GM10248 (cell line): ENCODE results near the gene LYPD4.

ENCODE experiments used
- CTCF ChIA-PET: fragments of 300-600 bp; sonication (Branson Sonifier 250); formaldehyde crosslinking; extraction: SDS; loops from one replicate; lab custom pipeline; 2021; ENCODE audit warnings: antibody characterized with exemption; lab: Yijun Ruan, JAX
- POLR2A ChIA-PET: fragments of 350-650 bp; sonication (Branson Sonifier 250); formaldehyde crosslinking; extraction: SDS; loops from one replicate; lab custom pipeline; 2020; ENCODE audit warnings: antibody characterized with exemption; lab: Yijun Ruan, JAX
- DNase-seq: peaks from one replicate; pipeline ENCODE4 v3.0.0; 2012; ENCODE audit errors: extremely low spot score
- TF ChIP-seq, protein P1 (sequence below): IDR thresholded peaks from 2 replicates; pipeline ENCODE4 v1.5.1; 2012; ENCODE audit warnings: mild to moderate bottlenecking, low read depth; ENCODE audit errors: extremely low read depth, missing control alignments, control extremely low read depth

Gene LYPD4

DNA sequence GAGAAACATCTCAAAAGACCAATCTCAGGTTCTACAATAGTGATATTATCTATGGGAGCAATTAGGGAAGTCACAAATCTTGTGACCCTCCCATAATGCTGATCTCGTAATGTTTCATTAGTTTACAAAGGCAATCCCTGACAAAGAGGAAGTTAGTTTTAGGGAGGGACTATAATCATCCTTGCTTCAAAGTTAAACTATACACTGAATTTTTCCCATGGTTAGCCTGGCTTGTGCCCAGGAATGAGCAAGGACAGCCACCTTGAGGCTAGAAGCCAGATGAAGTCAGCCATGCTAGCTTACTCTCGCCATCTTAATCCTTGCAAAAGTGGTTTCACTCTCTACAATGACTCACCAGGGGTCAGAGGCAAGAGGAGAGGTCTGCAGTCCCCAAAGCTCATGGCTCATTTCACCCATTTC lies 42.7 kb downstream of the LYPD4 start:
- DNase-seq: no peak
- TF ChIP-seq, protein P1, sequence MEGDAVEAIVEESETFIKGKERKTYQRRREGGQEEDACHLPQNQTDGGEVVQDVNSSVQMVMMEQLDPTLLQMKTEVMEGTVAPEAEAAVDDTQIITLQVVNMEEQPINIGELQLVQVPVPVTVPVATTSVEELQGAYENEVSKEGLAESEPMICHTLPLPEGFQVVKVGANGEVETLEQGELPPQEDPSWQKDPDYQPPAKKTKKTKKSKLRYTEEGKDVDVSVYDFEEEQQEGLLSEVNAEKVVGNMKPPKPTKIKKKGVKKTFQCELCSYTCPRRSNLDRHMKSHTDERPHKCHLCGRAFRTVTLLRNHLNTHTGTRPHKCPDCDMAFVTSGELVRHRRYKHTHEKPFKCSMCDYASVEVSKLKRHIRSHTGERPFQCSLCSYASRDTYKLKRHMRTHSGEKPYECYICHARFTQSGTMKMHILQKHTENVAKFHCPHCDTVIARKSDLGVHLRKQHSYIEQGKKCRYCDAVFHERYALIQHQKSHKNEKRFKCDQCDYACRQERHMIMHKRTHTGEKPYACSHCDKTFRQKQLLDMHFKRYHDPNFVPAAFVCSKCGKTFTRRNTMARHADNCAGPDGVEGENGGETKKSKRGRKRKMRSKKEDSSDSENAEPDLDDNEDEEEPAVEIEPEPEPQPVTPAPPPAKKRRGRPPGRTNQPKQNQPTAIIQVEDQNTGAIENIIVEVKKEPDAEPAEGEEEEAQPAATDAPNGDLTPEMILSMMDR: no peak
- CTCF ChIA-PET: interaction anchor here (1.0 to 2.2 kb wide), 5 partner anchors 9 to 25 kb away, joined by 3 to 11 read pairs (median 3); no protein-coding TSS in a partner anchor
- POLR2A ChIA-PET: no interaction called here

DNA sequence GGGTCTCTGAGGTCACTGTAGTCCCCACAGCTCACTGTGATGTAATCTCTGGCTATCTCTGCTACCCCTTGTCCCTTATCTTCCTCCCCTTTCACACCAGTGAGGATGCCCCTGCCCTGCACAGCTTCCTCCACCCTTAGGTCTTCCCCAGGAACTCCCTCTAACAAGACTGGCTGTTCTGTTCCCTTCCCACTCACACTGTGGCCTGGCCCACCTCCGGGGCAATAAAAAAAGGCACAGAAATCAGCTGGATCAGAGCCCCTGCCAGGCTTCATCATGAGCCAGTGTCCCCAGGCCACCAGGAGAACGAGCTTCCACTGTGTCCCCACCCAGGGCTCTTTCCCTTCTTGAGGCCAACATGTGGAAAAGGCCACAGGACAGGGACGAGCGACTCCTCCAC lies 43.5 kb downstream of the LYPD4 start:
- POLR2A ChIA-PET: no interaction called here
- TF ChIP-seq, protein P1: no peak
- CTCF ChIA-PET: interaction anchor here (1.2 to 2.0 kb wide), 2 partner anchors 8 to 14 kb away, joined by 3 to 11 read pairs; no protein-coding TSS in a partner anchor
- no peak for DNase-seq

DNA sequence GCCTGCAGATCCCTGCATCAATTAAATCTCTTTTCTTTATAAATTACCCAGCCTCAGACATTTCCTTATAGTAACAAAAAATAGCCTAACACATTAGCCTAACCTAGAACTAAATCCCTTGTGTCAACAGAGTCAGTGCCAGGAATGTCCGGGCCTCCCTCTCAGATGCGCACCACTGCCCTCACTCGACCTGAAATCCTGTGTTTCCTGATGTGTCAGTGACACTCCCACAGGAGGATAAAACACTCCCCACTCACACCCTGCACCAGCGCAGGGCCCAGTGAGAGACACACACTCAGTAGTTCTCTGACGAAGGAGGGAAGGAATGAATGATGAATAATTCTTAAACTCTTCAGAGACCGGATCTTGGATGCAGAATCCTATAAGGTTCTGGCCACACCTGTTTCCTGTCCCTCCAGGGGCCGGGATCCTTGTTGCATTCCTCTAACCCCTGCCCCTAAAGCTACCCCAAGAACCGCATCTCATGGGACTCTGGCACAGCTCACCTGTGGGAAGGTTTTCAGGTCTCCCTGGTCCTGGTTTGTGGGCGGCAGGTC lies 45.0 kb downstream of the LYPD4 start:
- TF ChIP-seq, protein P1: no peak
- CTCF ChIA-PET: interaction anchor here (1.5 kb wide), 1 partner anchor 22 kb away, joined by 6 read pairs; no protein-coding TSS in a partner anchor
- POLR2A ChIA-PET: no interaction called here
- no peak for DNase-seq

DNA sequence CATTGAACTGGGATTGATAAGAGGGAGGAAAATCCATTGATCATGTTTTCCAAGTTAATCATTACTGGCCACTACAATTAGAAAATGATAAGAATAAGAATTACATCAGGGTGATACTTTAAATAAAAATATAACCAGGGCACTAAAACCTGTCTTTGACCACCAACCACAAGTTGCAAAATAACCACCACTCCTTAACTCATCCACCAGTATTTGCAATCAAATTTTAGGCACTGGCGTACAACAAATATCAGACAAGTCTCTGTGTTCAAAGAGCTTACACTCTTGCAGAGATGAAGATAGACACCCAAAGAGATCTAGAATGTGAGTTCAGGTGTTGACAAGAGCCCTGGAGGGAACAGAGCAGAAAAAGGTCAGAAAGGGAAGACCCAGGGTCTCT lies 47.6 kb downstream of the LYPD4 start:
- TF ChIP-seq, protein P1: no peak
- POLR2A ChIA-PET: no interaction called here
- DNase-seq: no peak

DNA sequence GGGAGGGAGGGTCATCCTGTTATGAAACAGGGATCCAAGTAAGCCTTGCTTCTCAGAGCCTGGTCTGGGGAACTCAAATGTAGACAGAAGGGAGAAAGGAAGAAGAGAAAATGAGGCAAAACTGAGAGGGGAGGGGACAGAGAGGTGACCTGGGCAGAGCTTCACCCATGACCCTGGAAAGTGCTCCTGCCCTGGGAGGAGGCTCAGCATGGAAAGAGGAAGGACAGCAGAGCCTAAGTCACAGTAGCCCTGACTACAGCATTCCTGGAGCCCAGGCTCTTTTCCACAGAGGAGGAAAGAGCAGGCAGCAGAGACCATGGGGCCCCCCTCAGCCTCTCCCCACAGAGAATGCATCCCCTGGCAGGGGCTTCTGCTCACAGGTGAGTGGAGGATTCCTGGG lies 48.1 kb downstream of the LYPD4 start, which contains the start of gene CEACAM3:
TSS of gene CEACAM3 (plus strand) at position 226 of the 400 bp plus-strand sequence. CDS start at position 317, 91 bp downstream.
- ChIA-PET CTCF (interaction anchor here (0.8 to 6.0 kb wide), 10 partner anchors 15 to 201 kb away, joined by 3 to 153 read pairs (median 15); partner anchors contain the start of gene CEACAM6), POLR2A (no interaction called here)
- TF ChIP-seq, protein P1: no peak
- DNase-seq: no peak

More for the DNA sequence above, 47.6 kb downstream of the LYPD4 start:
- CTCF ChIA-PET: interaction anchor here (1.9 to 3.2 kb wide), 3 partner anchors 24 to 43 kb away, joined by 4 to 22 read pairs (median 6); partner anchors contain the start of gene CEACAM6

DNA sequence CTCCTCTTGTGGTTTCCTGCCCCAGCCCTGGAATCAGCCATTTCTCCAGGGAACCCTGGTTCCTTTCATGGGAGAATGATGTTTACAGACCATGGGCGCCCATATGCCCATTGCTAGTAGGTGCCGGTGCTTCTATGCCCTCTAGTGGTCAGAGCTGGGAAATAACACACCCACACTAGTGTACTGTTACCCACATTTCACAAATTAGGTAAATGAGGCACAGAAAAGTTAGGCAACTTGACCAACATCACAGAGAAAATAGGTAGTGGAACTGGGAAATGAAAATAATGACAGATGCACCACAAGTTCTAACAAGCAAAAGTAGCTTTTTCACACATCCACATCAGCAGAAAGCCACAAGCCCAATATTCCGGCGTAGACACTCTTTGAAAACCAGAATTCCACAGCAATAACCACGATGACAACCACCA lies 49.4 kb downstream of the LYPD4 start:
- ChIA-PET POLR2A (no interaction called here), CTCF (interaction anchor here (0.9 to 6.0 kb wide), 27 partner anchors 9 to 233 kb away, joined by 3 to 153 read pairs (median 5); partner anchors contain the start of genes CEACAM6, RABAC1 and RPS19)
- DNase-seq: peak; percentile 27
- TF ChIP-seq, protein P1: peak; percentile 58
